Thyroid gland (tissue), 4 donors: Measurements from ENCODE around the gene ASCL2. TPM values are rescaled to one million over a fixed set of nuclear protein-coding genes. Genes with fewer than 3 reads are reported as not detected.

ENCODE experiments used
- DNase-seq, 2 donors: peaks; one replicate each; pipeline ENCODE4 v3.0.0-alpha.2; 2019
- H3K27ac ChIP-seq, 3 donors: fragments of 200-600 bp; sonication (generic); 1 replicate in 2 of 3; 2 replicates in 1 of 3; pipeline ENCODE4 v1.5.1; 2016 to 2019; ENCODE audit warnings: mild to moderate bottlenecking in 1 of 3, moderate library complexity in 1 of 3
- H3K27me3 ChIP-seq: fragments of 200-600 bp; sonication (generic); one replicate; pipeline ENCODE4 v1.5.1; 2019
- H3K36me3 ChIP-seq, 2 donors: fragments of 200-600 bp; sonication (generic); one replicate each; pipeline ENCODE4 v1.5.1; 2016 to 2019
- H3K4me1 ChIP-seq, 2 donors: fragments of 200-600 bp; sonication (generic); one replicate each; pipeline ENCODE4 v1.5.1; 2017 to 2019
- H3K4me3 ChIP-seq, 3 donors: fragments of 200-600 bp; sonication (generic); replicated peaks in 1 of 3; 1 replicate in 2 of 3; 2 replicates in 1 of 3; pipeline ENCODE4 v1.5.1; 2016; ENCODE audit warnings: mild to moderate bottlenecking in 1 of 3
- H3K9me3 ChIP-seq: fragments of 200-600 bp; sonication (generic); one replicate; pipeline ENCODE4 v1.5.1; 2017
- POLR2A ChIP-seq, 2 donors: fragments of 450-650 bp; IDR thresholded peaks; one replicate each; pipeline ENCODE4 v1.6.1; 2017; ENCODE audit warnings: antibody characterized with exemption in 2 of 2, mild to moderate bottlenecking in 2 of 2, moderate library complexity in 1 of 2
- WGBS, 2 donors: methylation state at CpG; one replicate each; pipeline ENCODE4 v1.1.5; 2017; 5-methylcytosine and 5-hydroxymethylcytosine counted together
- intact Hi-C: fragments of 100-400 bp; cut with DNase I; formaldehyde crosslinking; loops from one replicate; pipeline ENCODE4 v1.15.1; 2023
- total RNA-seq, 4 donors: library from RNA; depleted of rRNA; stranded (reverse); fragments of >200 nt; gene quantifications; one replicate each; pipeline ENCODE4 v1.2.3, GENCODE V29; 2016
- TF ChIP-seq, protein P1 (sequence below), 6 experiments: fragments of 200-600 bp in 3 of 6; fragments of 450-650 bp in 3 of 6; sonication (generic) in 3 of 6; IDR thresholded peaks; one replicate each; pipeline ENCODE4 v1.5.1; 2016 to 2019; ENCODE audit warnings: antibody characterized with exemption in 6 of 6, mild to moderate bottlenecking in 2 of 6, inconsistent platforms in 1 of 6, moderate library complexity in 1 of 6

ASCL2 gene
- total RNA-seq, 4 donors from 2014 or later, result 0.46 to 2.9 (median 0.66) TPM

DNA sequence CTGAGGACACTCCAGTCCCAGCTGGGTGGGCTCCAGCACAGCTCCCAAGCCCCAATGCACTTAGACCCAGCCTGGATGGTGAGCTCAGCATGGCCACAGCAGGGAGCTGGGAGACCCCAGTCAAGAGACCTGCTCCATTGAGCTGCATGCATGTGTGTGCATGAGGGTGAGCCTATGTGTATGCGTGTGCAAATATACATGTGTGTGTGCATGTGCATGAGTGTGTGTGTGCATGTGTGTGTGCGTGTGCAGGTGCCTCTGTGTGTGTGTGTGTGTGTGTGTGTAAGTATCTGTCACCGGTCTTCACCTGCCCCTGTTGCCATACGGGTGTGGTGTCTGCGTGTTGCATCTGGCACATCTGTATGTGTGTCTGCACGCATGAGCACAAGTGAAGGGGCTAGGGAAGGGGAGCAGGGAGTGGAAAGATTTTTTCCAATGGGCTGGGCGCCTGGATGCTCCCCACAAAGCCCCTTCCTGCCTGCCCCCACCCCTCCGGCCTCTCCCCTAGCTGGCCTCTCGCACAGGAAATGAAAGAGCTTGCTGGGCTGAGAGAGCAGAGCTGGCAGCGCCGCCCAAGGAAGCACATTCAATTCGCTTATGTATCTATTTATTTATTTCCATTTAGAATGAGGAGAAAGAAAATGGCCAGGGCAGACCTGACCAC lies 35.5 kb upstream of the ASCL2 start:
- H3K9me3 ChIP-seq, result no peaks in the 10 kb centered on the region
- H3K4me1 ChIP-seq, result peaks cover 10 to 37% of the 10 kb centered on the region in 2 donors
- H3K4me3 ChIP-seq, result no peak overlapping the region

DNA sequence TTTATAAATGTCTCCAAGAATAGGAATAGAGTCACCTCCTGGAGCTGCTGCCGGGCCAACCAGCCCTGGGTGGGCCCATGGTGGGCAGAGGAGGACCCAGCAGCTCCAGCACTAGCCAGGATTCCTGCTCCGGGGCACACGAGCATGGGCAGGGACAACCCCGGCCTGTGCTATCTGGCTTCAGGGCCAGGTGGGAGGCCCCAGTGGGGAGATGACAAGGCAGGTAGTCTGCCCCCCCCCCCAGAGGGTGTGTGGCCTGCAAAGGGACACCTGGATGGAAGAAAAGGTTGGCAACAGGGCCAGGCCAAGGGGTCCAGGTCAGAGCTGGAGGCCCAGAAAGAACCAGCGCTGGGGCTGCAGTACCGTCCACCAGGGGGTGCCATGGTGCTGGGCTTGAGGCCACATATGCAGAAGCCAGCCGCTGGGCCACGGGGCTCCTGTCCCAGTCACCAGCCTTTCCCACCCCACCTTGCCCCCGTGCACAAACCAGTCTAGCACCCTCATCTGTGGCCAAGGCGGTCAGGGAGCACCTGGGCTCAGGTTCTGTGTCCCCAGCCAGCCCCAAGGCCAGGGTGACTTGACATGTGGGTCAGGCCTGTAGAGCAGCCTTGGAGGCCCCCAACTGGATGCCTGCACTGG lies 34.9 kb upstream of the ASCL2 start:
- 28 to 90% methylated on average over 2 to 9 of the region's 10 CpGs for WGBS, 2 donors
- peak overlapping the region in 2 of 3 donors; percentile 22 to 85 for H3K27ac ChIP-seq
- peaks cover 10 to 37% of the 10 kb centered on the region in 2 donors for H3K4me1 ChIP-seq
- intact Hi-C loops, result loop anchor here (2.0 to 10.0 kb wide), 2 partner anchors 116 to 590 kb away; no protein-coding TSS in a partner anchor
- no peaks in the 10 kb centered on the region for H3K36me3 ChIP-seq
- DNase-seq, result peak; percentile 84 to 87
- TF ChIP-seq POLR2A (IDR thresholded peaks at IDR 0.05), result no peak
- TF ChIP-seq, protein P1, sequence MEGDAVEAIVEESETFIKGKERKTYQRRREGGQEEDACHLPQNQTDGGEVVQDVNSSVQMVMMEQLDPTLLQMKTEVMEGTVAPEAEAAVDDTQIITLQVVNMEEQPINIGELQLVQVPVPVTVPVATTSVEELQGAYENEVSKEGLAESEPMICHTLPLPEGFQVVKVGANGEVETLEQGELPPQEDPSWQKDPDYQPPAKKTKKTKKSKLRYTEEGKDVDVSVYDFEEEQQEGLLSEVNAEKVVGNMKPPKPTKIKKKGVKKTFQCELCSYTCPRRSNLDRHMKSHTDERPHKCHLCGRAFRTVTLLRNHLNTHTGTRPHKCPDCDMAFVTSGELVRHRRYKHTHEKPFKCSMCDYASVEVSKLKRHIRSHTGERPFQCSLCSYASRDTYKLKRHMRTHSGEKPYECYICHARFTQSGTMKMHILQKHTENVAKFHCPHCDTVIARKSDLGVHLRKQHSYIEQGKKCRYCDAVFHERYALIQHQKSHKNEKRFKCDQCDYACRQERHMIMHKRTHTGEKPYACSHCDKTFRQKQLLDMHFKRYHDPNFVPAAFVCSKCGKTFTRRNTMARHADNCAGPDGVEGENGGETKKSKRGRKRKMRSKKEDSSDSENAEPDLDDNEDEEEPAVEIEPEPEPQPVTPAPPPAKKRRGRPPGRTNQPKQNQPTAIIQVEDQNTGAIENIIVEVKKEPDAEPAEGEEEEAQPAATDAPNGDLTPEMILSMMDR (IDR thresholded peaks at IDR 0.05), result peak; percentile 81 to 96 (median 90)
- no peak overlapping the region for H3K4me3 ChIP-seq
- H3K9me3 ChIP-seq, result no peaks in the 10 kb centered on the region
- no peaks in the 10 kb centered on the region for H3K27me3 ChIP-seq

More for the DNA sequence above, 35.5 kb upstream of the ASCL2 start:
- WGBS, 2 donors, result 50 to 55% methylated on average over 12 of the region's 12 CpGs
- peak overlapping the region; percentile 49 to 85 (median 73) for H3K27ac ChIP-seq
- H3K36me3 ChIP-seq, result no peaks in the 10 kb centered on the region
- no peak for DNase-seq
- intact Hi-C loops, result loop anchor here (2.0 to 10.0 kb wide), 2 partner anchors 115 to 589 kb away; no protein-coding TSS in a partner anchor
- TF ChIP-seq, protein P1 (IDR thresholded peaks at IDR 0.05), result no peak
- no peak for TF ChIP-seq POLR2A (IDR thresholded peaks at IDR 0.05)
- H3K27me3 ChIP-seq, result no peaks in the 10 kb centered on the region

DNA sequence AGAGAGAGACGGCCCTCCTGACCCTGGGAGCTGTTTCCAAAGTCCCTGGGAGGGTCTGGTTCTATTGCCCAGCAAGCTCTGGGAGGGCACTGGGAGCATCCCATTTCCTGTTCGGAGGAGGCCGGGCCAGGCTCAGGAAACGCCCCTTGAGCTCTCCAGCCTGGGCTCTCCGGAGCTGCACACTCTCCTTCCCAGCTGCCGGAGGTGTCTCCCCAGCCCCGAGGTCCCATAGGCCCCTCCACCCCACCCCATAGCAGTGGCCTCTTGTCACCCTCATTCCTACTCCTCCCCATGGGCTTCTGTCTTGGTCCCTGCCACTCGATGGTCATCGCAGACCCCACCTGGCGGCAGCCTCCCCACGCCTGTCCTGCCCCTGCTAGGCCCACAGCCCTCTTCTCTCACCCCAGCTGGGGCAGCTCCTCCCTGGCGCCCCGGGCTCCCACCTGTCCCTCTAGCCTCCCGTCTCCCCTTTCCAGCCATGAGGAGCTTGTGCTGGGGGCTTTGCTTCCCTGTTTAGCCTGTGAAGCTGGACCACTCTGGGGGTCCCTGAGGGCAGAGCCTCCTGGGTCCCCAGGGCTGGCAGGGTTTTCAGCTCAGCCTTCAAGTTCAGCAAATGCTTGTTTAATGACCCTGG lies 34.2 kb upstream of the ASCL2 start:
- TF ChIP-seq, protein P1 (IDR thresholded peaks at IDR 0.05), result no peak
- no peak for TF ChIP-seq POLR2A (IDR thresholded peaks at IDR 0.05)
- DNase-seq, result no peak
- Histone ChIP-seq H3K4me1 (peaks cover 10 to 37% of the 10 kb centered on the region in 2 donors), H3K4me3 (no peak overlapping the region), H3K9me3 (no peaks in the 10 kb centered on the region), H3K27ac (peak overlapping the region in 2 of 3 donors; percentile 22 to 85), H3K36me3 (no peaks in the 10 kb centered on the region), H3K27me3 (no peaks in the 10 kb centered on the region)
- WGBS, 2 donors, result 69 to 76% methylated on average over 13 to 14 of the region's 14 CpGs
- intact Hi-C loops, result loop anchor here (2.0 to 10.0 kb wide), 3 partner anchors 116 to 590 kb away; no protein-coding TSS in a partner anchor

DNA sequence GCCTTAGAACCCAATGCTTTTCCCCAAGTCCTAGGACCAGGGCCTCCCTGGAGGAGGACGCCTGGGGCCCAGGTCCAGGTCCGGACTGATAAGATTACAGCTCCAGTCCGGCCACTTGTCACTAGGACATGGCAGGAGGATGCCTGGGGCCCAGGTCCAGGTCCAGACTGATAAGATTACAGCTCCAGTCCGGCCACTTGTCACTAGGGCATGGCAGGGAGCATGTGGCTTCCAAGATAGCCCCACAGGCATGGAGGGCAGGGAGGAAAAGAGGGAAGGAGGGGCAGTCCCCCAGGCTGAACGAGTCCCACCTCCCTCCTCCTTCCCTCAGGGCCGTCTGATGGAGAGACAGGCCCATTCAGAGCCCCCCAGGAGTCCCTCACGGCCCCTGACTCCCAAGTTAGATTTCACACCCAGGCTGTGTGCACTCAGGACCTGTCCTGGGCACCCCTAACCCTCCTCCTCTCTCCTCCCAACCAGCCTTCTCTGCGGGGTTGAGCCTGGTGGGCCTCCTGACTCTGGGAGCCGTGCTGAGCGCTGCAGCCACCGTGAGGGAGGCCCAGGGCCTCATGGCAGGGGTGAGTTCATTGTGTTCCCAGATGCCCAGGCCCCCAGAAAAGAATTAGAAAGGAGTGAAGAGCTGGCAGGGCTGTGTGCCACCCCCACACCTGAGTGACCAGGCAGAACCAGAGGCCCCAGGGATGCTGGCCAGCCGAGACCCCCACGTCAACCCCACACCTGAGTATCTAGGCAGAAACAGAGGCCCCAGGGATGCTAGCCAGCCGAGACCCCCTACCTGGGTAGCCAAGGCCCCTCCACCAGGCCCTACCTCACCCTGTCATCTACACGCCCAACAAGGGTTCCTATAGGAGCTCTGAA lies 33.5 kb upstream of the ASCL2 start:
- Histone ChIP-seq H3K27me3 (no peaks in the 10 kb centered on the region), H3K36me3 (no peaks in the 10 kb centered on the region), H3K4me3 (no peak overlapping the region), H3K27ac (peak overlapping the region in 1 of 3 donors; percentile 15), H3K9me3 (no peaks in the 10 kb centered on the region), H3K4me1 (peaks cover 10 to 41% of the 10 kb centered on the region in 2 donors)
- intact Hi-C loops, result loop anchor here (2.0 to 10.0 kb wide), 3 partner anchors 117 to 591 kb away; no protein-coding TSS in a partner anchor
- TF ChIP-seq, protein P1 (IDR thresholded peaks at IDR 0.05), result no peak
- no peak for TF ChIP-seq POLR2A (IDR thresholded peaks at IDR 0.05)
- peak in 1 of 2 donors; percentile 23 for DNase-seq
- 53 to 60% methylated on average over 11 to 15 of the region's 15 CpGs for WGBS, 2 donors
